HG02763 (cell line): ENCODE data around the gene PDE1C.

ENCODE experiments used
- ATAC-seq: cut with Tn5 transposase; IDR thresholded peaks from one replicate; pipeline ENCODE4 v1.9.1; 2021; ENCODE audit warnings: mild to moderate bottlenecking, moderate library complexity; ENCODE audit not compliant: unreplicated experiment

The PDE1C gene

DNA sequence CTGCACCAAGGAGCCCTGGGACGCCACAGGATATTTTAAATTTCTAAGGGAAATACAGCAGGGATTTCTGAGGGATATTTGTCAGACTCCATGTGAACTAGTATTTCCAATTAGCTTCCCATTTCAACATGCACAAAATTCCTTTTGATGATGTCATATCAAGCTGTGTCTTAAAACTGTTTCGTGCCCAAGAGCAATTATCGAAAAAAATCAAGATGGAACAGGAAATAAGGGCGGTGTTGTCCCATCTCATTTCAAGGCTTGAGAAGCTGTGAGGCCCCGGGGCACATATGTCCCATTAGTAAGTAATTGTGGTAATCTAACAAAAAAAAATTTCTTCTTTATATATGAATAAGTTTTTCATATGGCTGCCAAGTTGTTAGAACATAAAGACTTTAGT lies 335.8 kb downstream of the PDE1C start:
- ATAC-seq = no peak

DNA sequence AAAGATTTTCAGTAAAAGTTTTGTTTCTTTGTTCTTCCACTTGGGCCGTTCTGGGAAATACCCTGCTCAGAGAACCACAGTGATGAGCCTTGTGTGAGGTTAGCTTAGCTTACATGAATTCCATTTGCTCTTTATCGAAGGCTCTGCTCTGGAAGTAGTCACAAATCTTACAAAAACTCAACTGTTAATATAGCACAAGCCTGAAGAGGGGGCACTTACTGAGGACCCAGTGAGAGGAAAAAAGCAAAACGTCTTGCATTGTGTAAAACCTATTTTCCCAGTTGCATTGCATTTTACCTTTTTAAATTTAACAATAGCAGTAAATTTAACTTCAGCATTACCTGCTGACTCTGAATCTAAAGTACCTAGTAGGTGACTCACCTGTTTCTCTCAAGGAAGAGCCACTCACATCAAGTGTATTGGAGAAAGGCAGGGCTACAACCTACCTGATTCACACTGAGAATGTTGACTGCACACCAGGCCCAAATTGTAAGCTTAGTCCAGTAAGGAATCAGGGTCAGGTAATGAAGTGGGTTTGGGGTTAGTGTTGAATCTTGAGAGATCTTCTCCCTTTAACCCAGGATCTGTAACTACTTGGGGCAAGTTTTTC lies 340.9 kb downstream of the PDE1C start:
- no peak for ATAC-seq

DNA sequence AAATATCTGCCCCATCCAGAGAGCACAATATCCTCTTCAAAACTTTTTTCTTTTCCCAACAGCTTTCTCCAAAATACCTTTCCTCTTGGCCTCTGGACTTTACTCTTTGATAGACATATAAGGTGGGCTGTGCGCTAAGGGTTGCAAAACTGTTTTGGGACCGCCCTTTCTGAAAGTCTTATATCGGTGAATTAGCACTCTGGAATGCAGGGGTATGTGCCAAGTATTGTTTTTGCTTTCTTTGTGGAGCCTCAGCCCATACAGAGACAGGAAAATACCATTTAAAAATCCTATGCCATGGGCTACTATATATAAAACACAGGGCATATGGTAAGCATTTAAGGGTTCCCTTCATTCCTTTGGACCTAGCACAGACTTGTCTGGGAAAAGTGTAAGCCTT lies 345.5 kb downstream of the PDE1C start:
- no peak for ATAC-seq

DNA sequence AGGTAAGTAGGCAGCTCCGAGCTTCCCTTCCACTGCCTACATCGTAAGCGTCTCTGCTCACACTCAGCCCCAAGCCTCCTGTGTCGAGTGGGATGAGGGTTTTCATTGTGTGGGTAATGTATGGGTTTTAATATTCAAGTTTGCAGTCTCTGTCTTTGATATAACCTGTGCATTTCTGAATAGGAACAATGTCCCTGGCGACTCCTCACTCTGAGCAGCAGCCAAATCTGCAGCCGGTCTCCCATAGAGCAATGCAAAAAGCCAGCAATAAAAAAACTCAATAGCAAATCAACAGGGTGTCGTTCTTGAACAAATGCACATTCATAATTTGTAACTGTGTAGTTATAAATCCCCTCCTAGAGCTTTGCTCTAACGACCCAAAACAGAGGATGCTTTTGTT lies 349.8 kb downstream of the PDE1C start:
- no peak for ATAC-seq

DNA sequence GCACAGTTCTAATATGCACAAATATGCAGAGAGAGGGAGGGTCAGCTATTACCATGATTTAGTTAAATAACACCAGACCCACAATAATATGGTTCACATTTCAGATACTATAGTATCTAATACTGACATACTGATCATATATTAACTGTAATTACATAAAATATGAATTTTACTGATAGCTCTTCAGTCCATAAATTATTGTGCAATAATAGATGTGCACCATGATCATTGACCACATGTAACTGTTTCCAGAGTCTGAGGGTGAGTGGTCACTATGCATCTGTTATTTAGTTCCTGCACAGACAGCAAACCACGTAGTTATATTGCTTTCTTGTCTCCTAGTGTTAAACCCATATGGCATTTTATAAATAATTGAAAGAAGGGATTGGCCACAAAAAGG lies 353.9 kb downstream of the PDE1C start:
- no peak for ATAC-seq

DNA sequence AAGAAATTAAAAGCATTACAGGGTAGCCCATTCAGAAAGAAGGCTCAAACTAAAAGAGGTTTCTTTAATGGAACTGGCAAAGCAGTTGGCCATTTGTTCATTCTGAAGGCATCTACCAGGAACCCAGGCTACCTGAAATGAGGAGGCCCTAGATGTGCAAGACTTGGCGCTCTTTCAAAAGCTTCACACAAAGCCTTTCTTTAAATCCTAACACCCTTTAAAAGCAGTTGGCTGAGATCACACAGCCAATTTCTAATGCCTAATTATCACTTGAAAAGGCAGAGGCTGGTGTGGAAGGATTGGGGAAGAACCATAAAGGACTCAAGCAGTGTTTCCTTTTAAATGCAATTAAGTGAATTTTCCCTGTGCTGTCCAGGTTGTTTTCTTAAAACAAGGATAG lies 360.0 kb downstream of the PDE1C start:
- ATAC-seq = no peak

DNA sequence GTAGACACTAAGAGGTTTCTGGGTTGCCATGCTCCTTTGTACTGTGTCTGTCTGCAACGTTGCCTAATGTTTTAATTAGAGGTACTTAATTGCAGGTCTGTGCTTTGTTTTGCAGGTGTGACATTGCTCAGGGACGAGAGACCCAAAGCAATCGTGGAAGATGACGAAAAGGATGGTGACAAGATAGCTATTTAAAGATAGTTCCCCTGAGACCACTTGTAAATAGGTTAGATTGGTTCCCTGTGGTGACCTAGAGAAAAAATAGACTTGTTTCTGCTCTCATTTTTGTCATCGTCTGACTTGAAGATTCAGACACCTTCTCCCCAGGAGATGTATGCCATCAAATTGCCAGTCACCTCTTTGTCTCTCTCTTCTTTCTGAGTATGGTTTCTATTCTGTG lies 363.1 kb downstream of the PDE1C start:
- ATAC-seq = no peak

DNA sequence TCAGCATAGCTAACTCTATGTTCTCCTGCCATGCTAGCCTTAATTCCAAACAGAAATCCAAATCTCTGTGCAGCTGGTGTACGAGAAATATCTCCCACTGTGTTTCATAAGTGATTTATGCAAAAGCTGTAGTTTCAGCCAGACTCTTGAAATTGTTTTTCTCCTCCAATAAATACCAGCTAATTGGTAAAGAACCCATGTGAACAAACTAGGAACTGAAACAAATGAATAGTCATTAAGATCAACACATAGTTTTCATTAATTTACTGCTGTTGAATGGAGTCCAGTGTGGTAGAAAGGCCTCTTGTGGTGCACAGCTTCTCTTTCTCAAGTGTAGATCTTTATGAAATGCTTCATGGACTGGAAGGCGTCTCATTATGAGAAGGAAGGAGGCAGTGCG lies 364.8 kb downstream of the PDE1C start:
- ATAC-seq = no peak

DNA sequence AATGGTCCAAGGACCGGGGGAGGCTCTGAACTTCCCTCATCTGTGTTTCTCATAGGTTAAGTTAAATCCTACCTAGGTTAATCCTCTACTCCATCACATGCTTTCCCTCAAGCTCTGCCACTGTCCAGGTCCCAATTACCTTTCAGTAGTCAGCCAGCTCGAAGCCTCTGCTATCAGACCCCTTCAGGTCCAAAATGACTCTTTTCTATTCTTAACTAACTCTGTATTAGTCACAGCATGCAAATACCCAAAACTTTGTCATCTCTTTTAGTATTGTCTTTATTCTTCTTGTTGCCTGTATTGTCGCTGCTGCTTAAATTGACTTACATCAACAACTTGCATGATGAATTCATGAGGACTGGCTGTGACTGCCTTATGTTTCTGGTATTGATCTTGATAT lies 367.9 kb downstream of the PDE1C start:
- no peak for ATAC-seq
